Lung microvascular endothelial cell (primary cell): ENCODE measurements around the gene OR8D2. TPM values are rescaled to one million over a fixed set of nuclear protein-coding genes. Genes with fewer than 3 reads are reported as not detected.

Experiments used
- DNase-seq, 2 donors: peaks; one replicate each; pipeline versions ENCODE4 v3.0.0 to v3.0.0-alpha.2; 2010; ENCODE audit warnings: low read depth in 2 of 2
- total RNA-seq: library from RNA; depleted of rRNA; stranded (reverse); fragments of >200 nt; gene quantifications from 2 replicates; pipeline ENCODE4 v1.2.1, GENCODE V29; 2014

The OR8D2 gene, protein sequence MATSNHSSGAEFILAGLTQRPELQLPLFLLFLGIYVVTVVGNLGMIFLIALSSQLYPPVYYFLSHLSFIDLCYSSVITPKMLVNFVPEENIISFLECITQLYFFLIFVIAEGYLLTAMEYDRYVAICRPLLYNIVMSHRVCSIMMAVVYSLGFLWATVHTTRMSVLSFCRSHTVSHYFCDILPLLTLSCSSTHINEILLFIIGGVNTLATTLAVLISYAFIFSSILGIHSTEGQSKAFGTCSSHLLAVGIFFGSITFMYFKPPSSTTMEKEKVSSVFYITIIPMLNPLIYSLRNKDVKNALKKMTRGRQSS
- total RNA-seq: not detected in 2 replicates

DNA sequence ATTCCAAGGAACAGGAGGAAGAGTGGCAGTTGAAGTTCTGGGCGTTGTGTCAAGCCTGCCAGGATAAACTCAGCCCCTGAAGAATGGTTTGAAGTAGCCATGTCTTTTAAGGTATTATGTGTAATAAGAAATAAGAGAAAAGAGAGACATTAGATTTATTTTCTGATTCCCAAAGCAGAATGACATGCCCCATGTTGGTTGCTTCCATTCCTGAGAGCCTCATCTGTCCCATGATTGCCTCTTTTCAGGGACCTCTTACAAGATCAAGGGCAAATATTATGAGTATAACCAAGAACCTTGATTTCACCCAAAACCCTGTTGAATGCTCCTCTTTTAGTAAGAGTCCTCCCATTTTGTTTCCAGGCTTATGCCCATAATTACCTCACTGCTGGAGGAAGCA is at the start of gene OR8D2:
OR8D2 (minus strand) TSS at position 101 of the 400 bp plus-strand sequence; CDS start at position 101, 0 bp downstream.
- DNase-seq: no peak

DNA sequence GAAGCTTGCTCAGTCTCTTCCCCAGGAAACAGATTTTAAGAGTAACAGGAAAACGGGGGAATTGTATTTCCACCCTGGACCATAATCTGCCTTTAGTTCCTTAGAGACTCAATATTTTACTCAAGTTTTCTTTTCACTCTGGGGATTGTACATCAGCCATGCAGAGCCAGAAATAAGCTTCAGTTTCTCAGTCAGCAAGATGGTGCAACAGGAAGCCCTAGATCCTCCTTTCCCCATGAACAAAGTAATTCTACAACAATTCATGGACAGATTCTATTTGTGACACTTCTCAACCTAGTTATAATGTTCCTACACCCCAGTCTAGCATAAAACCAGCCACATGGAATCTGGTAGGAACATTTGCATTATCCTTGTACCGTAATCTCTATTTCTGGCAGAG is 39.6 kb upstream of the OR8D2 start:
- DNase-seq: no peak

DNA sequence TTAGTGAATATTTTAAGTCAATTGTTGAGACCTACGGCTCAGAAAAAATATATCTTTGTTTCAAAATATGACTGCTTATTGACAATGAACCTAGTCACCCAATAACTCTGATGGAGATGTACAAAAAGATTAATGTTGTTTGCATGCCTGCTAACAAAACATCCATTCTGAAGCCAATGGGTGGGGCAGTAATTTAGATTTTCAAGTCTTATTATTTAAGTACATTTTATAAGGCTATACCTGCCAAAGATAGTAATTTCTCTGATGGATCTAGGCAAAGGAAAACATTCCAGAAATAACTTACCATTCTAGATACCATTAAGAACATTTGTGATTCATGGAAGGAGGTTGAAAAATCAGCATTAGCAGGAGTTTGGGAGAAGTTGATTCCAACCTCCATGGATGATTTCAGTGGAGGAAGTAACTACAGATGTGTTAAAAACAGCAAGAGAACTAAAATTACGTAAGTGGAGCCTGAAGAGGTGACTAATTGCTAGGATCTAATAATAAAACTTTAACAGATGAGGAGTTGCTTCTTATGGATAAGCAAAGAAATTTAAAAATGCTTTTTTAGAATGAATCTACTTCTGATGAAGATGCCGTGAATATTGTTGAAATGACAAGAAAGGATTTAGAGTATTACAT is 26.4 kb upstream of the OR8D2 start:
- no peak for DNase-seq

DNA sequence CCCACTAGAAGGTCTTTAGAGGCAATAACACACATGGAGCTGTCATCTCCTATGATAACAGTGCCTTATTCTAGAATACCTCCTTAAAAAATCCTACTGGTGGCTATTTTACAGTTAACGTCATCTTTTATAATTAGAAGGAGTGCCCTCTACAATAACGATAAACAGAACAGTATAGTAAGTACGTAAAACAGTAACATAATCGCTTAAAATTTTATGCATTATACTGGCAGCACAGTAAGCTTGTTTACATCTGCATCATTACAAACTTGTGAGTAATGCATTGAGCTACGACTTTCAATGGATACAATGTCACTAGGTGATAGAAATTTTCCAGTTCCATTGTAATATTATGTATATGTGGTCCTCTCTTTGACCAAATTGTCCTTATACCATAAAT is 24.3 kb upstream of the OR8D2 start:
- no peak for DNase-seq

DNA sequence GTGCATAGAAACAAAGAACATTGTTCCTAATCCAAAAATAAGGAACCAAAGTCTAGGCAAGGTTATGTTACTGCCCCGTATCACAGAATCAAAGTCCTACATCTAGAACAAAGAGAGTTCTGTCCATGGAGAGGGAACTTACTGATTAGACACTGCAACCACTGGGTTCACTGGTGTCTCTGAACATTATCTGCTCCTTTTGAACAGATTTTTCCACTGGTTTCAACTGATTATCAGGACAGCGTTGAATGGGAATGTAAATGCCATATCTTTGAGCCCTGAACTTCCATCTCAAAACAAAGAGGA is 20.1 kb upstream of the OR8D2 start:
- no peak for DNase-seq

DNA sequence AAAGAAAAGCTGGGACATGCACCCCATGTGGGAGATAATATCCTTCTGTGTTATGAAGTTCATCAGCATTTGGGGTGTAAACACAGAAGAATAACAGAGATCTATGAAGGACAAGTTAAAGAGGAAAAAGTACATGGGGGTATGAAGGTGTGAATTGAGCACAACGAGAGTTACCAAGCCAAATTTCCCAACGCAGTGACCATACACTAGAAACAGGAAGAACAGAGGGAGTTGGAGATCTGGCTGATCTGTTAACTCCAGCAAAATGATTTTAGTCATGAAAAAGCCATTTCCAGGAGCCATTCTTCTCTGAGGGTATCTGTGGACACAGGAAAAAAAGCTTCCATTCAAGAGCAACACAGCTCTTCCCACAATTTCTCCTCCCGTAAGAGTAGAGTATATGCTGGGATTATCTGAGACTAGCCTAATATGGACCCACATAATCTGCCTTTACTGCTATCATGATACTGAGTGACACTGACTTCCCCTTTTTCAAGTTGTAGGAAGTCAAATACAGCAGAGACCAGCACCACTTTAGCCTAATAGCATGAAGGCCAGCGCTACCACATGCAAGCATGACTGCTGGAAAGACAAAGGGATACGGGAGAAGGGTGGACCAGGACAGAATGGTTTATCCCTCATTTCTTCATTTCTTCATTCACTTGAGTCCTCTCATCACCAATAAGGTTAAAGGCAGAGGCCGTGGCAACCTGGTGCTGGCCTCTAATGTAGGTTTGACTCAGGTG is 19.6 kb upstream of the OR8D2 start:
- DNase-seq: no peak

DNA sequence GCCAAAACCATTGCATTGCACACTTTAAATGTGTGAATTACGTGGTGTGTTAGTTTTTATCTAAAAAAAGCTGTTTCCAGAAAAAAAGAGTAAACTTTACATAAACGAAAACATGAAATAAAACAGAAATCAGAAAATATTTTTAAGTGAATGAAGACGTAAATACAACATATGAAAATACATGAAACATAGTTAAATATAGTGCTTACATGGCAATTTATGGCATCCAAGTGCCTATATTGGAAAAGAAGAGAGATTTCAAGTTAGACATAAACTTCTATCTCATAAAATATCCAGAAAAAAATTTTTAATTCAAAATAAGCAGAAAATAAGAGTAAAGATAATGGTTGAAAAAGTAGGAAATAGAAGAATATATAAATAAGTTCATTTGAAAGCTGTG is 11.9 kb upstream of the OR8D2 start:
- no peak for DNase-seq

DNA sequence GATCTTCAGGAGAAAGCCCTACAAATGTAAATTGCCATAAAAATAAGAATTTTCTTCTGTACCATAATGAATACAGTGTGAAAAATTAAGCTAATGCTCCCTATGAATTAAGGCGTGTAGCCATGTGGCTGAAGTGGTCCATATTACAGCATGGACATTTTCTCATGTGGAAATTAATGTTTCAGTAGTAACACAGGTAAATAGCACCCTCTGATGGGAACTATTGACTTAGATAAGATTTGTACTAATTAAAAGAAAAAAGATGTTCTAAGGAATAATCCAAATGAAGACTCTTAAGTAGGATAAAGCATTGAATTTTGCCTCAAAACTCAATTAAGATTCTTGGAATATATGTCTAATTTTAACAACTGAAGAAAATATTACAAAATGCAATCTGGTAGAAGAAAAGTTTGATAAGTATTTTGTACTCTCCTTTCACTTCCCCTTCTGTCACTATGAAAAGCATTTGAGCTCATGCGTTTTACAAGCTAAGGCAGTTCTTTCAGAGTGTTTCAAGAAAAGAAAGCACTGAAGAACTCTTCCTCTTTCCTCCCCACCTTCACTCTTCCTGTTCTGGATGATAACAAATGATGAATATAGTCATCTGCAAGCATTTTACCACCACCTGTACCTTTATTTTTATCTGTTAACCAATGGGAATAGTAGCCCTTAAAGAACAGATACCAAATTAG is 9.9 kb upstream of the OR8D2 start:
- DNase-seq: peak in 1 of 2 donors; percentile 58

DNA sequence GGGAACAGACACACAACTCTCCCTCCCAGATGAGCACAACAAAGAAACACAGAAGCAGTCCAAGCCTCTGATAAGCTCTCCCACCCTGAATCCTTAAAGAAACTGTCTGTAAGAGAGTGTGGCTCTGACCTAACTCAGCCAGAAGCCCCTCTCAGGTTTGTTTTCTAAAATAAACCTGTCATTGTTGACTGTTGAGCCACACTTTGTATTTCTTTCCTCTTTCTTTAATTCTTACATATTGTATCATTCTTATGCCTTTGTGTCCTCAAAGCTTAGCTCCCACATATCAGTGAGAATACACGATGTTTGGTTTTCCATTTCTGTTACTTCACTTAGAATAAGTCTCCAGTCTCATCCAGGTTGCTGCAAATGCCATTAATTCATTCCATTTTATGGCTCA is 7.8 kb upstream of the OR8D2 start:
- no peak for DNase-seq

DNA sequence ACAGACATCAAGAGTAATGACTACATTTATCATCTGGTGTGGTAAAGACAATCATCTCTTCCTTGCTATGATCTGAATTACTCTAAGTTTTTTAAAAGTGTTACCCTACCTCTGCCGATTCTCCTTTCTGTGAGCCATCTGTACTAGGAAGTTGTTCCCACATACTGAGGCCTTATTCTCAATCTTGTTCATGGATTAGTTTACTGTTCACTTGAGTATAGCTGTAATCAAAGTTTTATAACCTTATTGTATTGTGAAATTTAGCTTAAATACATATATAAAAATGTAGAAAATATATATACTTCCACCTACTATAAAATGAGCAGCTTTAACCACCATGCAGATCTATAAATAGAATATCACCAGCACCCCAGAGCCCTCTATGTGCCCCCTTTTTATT is 2.4 kb upstream of the OR8D2 start:
- DNase-seq: no peak

DNA sequence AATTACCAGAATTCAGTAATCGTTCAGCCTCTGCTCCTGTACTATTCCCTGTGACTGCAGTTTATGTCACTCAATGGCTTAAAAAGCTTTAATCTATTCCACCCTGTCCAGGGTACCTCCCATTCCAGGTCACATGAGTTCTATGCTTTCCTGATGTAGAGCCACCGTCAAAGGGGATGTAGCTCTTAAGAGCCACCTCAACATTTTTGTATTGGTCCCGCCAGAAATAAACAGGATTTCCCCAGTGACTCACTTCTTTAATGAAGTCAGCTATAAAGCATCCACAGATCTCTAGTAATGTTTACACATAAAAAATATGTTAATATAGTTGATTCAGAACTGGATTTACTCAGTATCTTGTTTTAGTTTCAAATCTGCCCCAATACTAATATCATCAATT is 4.9 kb downstream of the OR8D2 start:
- peak in 1 of 2 donors; percentile 96 for DNase-seq

DNA sequence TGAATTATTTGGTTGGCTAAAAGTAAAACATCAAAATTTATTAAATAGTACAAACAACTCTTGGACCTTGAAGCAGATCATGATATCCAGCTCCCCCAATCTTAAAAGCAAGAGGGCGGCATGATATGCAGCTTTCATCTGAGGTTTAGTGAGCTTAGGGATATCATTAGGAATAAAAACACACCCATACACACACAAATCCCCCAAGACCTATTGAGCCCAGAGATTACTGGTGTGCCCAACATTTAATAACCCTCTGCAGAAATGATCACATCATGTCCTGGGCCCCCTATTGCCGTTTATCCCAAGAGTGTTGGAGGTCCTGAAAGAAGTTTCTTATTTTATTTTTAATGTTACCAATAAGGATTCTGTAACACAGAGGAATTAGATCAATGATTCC is 6.1 kb downstream of the OR8D2 start, which contains the start of gene OR8D1:
OR8D1 (minus strand) TSS at position 101 of the 400 bp plus-strand sequence. CDS start 3,183 bp downstream, outside the sequence.
- no peak for DNase-seq

DNA sequence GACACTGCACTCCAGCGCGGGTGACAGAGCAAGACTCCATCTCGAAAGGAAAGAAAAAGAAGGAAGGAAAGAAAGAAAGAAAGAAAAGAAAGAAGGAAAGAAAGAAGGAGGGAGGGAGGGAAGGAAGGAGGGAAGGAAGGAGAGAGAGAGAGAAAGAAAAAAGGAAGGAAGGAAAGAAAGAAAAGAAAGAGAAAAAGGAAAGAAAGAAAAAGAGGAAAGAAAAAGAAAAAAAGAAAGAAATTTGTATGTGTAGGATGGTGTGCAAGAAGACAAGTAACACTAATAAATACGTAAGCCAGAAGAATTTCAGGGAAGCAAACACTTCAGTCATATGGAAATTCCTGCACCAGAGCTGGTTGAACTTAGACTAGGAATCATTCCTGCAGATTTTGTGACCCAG is 6.9 kb downstream of the OR8D2 start:
- no peak for DNase-seq

DNA sequence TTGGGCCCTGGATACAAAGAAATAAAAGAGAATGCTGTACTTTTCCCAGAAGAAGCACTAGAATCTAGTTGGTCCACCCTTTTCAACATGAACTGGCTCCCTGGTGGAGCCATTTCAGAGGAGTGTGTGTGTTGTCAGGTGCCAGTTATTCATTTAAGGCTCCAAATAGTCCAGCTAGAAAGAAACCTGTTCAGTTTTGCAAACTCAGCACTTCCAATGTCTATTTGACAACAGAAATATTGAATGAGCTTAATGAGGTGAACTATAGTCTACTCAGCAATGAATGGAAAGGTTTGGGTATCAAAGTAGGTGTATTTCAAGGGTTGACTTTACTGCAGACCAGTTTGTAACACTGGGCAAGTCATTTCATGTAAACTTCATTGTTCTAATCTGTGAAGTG is 8.3 kb downstream of the OR8D2 start:
- DNase-seq: no peak

DNA sequence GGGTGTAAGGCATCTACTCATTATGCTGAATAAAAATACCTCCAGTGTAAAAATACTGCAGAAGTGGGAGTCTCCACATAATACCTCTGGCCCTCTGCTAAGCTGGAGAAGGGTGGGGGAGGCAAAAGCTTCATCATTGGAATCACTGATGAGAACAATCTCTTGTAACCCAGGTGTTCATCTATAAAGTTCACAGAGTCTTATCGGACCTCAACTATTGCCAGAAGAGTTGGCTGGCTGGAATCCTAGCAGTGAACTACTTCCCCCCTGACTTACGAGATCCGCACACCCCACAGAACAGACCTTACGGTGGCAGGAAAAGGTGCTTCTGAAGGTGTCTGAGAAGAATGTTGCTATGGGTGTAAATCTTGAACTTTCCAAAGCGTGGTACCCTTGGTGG is 8.7 kb downstream of the OR8D2 start:
- no peak for DNase-seq

DNA sequence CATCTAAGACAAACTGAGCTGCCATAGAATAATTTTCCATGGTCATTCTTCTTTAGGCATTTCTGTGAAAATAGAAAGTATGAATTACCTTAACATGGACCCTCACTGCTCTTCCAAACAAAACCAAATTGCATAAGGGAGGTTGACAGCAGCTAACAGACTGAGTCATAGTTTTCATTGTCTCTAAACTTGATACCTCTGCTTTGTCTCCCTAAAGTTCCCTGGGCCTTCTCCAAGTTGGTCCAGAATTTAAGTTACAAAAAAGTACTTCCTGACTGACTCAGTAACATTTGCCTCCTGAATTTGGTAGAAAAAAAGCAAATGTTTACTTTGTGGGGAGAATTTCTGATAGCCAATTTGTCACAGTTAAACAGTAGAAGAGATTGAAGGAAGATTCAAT is 9.3 kb downstream of the OR8D2 start:
- peak in 1 of 2 donors; percentile 82 for DNase-seq

DNA sequence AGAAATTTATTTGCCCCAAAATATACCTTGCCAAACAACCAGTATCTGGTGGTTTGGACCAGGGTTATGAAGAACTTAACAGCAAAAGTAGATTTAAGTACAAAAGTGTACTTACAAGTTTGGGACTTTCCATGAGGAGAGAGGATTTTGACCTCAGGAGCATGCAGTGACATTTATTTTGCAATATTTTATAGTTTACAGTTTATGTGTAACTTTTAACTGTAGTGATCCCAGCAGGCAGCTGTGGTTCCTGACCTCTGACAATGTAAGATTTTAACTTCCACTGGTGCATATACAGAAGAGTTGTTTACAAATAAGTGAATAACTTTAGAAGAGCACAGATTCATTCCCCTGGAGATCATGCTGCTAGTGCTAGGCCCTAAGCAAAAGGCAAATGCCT is 12.9 kb downstream of the OR8D2 start:
- no peak for DNase-seq

DNA sequence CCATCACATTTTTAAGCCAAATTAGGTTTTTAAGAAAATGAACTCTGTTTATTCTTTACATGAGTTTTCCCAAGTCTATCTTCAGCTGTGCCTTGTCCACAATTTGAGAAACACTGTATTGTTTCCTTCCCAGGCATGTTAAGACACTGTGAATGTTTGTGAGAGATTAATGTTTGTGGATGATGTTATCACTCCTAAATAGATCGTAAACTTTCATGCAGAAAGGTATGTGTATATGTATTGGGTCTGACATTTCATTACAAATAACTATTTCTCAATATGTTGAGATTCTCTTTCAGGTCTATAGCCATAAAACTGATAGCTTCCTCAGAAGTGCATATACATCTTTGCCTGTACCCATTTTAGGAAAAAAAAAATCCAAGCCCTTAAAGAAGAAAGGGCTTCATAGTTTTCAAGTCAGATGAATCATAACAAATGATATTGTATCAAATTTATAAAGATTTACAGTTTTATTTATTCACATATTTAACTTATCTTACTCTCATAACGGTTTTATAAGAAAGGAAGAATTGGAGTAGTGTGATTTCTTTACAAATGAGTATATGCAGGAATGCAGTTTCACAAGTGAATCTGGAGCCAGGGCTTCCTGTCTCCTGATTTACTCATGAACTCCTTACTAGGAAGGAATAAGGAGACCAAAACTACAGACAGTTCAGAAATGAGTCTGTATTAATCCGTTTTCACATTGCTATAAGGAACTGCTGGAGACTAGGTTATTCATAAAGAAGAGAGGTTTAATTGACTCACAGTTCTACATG is 17.5 kb downstream of the OR8D2 start:
- DNase-seq: peak in 1 of 2 donors; percentile 59

DNA sequence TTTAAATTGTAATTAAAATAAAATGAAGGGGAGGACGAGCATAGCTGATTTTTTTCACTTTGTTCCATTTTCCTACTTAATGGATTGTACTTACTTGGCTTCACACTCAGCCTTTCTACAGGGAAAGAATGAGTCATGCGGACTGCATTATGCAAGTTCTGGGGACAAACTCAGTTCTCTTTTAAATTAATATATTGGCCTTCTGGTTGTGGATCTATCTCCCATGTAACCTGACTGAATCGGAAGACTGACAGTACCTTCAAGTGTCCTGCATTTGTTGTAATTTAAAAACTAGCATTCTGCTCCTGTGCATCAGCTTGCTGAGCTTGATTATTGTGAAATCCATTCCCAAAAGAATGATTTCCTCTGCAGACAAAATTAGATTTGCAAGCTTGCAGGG is 18.4 kb downstream of the OR8D2 start:
- peak; percentile 43 to 84 for DNase-seq

DNA sequence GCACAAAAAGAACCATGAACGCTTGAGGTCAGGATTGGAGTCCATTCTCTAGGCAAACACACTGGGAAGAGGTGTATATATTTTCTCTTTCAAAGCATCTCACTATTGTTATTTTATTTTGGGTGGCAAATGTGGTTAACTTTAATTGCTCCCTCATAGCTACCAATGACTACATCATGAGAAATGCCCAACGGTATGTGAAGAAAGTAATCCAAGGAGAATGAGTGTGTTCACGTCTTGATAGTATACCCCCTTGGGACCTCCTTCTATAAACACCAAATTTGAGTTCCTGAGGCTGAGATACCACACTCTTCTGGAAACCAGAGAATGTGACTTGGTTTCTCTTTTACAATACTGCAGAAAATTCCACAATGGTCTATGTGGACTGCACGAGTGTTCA is 22.1 kb downstream of the OR8D2 start:
- no peak for DNase-seq

DNA sequence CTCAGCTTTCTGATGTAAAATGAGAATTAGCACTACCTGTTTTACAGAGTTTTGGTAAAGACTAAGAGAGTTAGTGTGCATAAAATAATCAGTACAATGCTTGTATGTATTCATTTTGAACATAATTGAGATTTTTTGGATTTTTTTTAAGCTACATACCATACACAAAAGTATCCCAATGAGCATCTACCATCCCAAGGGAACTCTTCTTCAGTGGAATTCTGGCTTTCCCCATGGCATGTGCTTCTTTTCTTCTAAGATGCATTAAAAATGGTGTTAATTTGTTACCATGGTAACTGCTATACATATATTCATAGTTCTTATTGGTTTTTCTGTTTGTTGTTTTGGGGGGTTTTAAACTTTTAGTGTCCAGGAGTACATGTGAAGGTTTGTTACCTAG is 24.0 kb downstream of the OR8D2 start:
- no peak for DNase-seq
